Type B pancreatic cell (in vitro differentiated cells): ENCODE data around the gene EEF2. TPM values are rescaled to one million over a fixed set of nuclear protein-coding genes. Genes with fewer than 3 reads are reported as not detected.
"Not testable (repeated sequence)": the region's sequence is repeated elsewhere in the genome, so short reads cannot be mapped to it uniquely, and the experiment has no call there.

ENCODE experiments used
- DNase-seq: peaks from one replicate; pipeline ENCODE4 v3.0.0; 2021; ENCODE audit warnings: mixed read lengths; ENCODE audit not compliant: unreplicated experiment; ENCODE audit errors: extremely low spot score
- H3K27ac Mint-ChIP-seq: 2 replicates; pipeline ENCODE4 v1.8.0; 2021; ENCODE audit warnings: mild to moderate bottlenecking, mixed read lengths
- H3K27me3 Mint-ChIP-seq: 2 replicates; pipeline ENCODE4 v1.8.0; 2021; ENCODE audit warnings: mixed read lengths
- H3K36me3 Mint-ChIP-seq: 2 replicates; pipeline ENCODE4 v1.8.0; 2021; ENCODE audit warnings: mixed read lengths
- H3K4me1 Mint-ChIP-seq: one replicate; pipeline ENCODE4 v1.8.0; 2021; ENCODE audit warnings: mixed read lengths; ENCODE audit not compliant: unreplicated experiment
- H3K4me3 Mint-ChIP-seq: 2 replicates; pipeline ENCODE4 v1.8.0; 2021; ENCODE audit warnings: mild to moderate bottlenecking, mixed read lengths
- H3K9me3 Mint-ChIP-seq: 2 replicates; pipeline ENCODE4 v1.8.0; 2021; ENCODE audit warnings: mixed read lengths
- total RNA-seq: library from RNA; stranded (reverse); gene quantifications from 2 replicates; pipeline ENCODE4 v1.2.1, GENCODE V29; 2021; ENCODE audit warnings: low replicate concordance
- TF ChIP-seq, protein P1 (sequence below): fragments of 200-600 bp; sonication (generic); conservative IDR thresholded peaks from 2 replicates; pipeline ENCODE4 v1.5.0; 2021; ENCODE audit warnings: antibody characterized with exemption, mild to moderate bottlenecking

The EEF2 gene
- total RNA-seq, 1 donor from 2014 or later, result 2,929 TPM

DNA sequence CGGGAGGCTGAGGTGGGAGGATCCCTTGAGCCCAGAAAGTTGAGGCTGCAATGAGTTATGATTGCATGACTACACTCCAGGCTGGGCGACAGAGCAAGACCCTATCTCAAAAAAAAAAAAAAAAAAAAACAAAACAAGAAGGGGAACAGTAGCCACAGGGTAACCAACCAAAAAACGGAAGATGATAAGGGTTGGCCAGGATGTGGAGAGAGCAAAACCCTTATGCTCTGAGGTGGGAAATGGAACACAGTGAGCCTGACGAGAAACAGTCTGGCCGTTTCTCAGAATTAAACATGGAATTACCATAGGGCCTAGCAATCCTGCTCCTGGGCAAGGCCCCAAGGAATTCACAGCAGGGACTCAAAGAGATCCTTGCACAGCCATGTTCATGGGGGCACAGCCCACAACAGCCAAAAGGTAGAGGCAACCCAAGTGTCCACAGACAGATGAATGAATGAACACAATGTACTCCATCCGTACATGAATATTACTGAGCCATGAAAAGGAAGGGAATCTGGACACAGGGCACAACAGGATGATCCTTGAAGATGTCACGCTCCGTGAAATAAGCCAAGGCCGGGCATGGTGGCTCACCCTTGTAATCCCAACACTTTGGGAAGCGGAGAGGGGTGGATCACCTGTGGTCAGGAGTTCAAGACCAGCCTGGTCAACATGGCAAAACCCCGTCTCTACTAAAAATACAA lies 41.1 kb downstream of the EEF2 start:
- Mint-ChIP-seq H3K4me1 (no peaks in the 10 kb centered on the region), H3K27ac (no peak overlapping the region), H3K27me3 (no peaks in the 10 kb centered on the region), H3K36me3 (no peaks in the 10 kb centered on the region), H3K9me3 (no peaks in the 10 kb centered on the region), H3K4me3 (no peak overlapping the region)
- TF ChIP-seq, protein P1, sequence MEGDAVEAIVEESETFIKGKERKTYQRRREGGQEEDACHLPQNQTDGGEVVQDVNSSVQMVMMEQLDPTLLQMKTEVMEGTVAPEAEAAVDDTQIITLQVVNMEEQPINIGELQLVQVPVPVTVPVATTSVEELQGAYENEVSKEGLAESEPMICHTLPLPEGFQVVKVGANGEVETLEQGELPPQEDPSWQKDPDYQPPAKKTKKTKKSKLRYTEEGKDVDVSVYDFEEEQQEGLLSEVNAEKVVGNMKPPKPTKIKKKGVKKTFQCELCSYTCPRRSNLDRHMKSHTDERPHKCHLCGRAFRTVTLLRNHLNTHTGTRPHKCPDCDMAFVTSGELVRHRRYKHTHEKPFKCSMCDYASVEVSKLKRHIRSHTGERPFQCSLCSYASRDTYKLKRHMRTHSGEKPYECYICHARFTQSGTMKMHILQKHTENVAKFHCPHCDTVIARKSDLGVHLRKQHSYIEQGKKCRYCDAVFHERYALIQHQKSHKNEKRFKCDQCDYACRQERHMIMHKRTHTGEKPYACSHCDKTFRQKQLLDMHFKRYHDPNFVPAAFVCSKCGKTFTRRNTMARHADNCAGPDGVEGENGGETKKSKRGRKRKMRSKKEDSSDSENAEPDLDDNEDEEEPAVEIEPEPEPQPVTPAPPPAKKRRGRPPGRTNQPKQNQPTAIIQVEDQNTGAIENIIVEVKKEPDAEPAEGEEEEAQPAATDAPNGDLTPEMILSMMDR, result no peak
- no peak for DNase-seq

DNA sequence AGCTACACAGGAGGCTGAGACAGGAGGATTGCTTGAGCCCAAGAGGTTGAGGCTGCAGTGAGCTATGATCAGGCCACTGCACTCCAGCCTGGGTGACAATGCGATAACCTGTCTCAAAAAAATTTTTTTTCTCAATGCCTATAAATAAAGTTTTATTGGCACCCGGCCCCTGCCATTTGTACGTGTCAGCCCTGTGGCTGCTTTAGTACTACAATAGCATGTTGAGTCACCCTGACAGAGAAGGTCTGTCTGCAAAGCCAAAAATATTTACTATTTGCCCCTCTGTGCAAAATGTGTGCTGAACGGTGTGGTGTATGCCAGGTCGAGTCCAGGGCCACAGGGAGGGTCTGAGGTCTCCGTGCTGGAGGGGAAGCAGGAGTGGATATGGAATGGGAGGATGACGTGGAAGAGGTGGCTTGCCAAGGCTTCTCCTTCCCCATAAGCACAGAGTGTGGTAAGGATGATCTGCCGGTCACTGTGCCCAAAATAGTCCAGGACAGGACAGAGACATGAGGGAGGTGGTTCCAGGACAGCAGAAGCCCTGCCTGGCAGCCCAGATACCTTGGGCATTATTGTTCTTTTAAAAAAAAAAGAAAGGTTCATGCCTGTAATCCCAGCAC lies 42.4 kb downstream of the EEF2 start:
- DNase-seq, result no peak
- Mint-ChIP-seq H3K27ac (no peak overlapping the region), H3K27me3 (no peaks in the 10 kb centered on the region), H3K36me3 (no peaks in the 10 kb centered on the region), H3K4me1 (no peaks in the 10 kb centered on the region), H3K9me3 (no peaks in the 10 kb centered on the region), H3K4me3 (no peak overlapping the region)
- TF ChIP-seq, protein P1, result no peak

DNA sequence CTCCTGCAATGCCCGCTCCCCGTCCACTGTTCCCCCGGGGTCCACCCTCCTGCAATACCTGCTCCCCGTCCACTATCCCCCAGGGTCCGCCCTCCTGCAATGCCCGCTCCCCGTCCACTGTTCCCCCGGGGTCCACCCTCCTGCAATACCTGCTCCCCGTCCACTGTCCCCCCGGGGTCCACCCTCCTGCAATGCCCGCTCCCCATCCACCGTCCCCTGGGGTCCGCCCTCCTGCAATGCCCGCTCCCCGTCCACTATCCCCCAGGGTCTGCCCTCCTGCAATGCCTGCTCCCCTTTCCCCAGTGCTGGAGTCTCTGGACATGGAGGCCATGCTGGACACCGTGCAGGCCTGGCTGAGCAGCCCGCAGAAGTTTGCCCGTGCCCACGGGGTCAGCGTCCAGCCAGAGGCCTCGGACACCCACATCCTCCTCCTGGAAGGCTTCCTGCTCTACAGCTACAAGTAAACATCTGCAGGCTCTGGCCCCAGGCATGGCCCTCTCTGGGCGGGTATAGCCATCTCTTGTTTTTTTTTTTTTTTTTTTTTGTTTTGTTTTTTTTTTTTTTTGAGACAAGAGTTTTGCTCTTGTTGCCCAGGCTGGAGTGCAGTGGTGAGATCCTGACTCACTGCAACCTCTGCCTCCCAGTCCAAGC lies 46.8 kb downstream of the EEF2 start:
- H3K27ac Mint-ChIP-seq, H3K4me3 Mint-ChIP-seq, H3K4me1 Mint-ChIP-seq, DNase-seq, H3K9me3 Mint-ChIP-seq, H3K36me3 Mint-ChIP-seq: not testable (repeated sequence)
- H3K27me3 Mint-ChIP-seq, result peaks cover 11% of the 10 kb centered on the region

DNA sequence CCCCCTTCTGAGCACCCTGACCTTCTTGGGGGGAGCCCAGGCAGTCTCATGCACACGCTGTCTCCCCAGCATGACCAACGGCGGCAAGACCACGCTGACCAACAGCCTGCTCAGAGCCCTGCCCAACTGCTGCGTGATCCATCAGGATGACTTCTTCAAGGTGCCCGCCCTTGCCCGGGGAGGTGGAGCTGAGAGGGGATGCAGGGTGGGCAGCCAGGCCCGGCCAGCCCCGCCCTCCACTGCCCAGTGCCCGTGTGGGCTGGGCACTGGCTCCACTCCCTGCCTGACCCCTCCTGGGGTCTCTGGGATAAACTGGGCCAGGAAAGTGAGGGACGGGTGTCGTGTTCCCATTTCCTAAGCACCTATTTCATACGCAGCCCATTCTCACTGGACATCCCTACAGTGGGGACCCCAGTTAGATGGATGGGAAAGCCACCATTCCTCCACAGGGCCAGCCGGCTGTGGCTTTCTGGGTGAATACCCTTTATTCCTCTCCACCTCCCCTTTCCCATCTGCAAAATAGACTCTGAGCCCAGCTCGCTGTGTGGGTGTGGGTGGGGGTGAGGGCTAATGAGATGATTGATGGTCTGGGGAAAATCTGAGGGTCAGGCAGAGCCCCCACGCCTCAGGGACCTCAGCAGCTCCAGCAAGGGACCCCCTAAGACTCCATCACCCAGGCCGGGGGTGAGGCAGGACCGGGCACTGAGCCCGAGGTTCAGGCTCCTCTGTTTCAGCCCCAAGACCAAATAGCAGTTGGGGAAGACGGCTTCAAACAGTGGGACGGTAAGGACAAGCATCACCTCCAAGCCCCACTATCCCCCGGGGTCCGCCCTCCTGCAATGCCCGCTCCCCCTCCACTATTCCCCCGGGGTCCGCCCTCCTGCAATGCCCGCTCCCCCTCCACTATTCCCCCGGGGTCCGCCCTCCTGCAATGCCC lies 48.5 kb downstream of the EEF2 start:
- H3K9me3 Mint-ChIP-seq, result no peaks in the 10 kb centered on the region
- no peak overlapping the region for H3K4me3 Mint-ChIP-seq
- H3K27me3 Mint-ChIP-seq, result peaks cover 16% of the 10 kb centered on the region
- H3K27ac Mint-ChIP-seq, result no peak overlapping the region
- no peaks in the 10 kb centered on the region for H3K36me3 Mint-ChIP-seq
- no peaks in the 10 kb centered on the region for H3K4me1 Mint-ChIP-seq
- TF ChIP-seq, protein P1, result no peak
- DNase-seq, result no peak

DNA sequence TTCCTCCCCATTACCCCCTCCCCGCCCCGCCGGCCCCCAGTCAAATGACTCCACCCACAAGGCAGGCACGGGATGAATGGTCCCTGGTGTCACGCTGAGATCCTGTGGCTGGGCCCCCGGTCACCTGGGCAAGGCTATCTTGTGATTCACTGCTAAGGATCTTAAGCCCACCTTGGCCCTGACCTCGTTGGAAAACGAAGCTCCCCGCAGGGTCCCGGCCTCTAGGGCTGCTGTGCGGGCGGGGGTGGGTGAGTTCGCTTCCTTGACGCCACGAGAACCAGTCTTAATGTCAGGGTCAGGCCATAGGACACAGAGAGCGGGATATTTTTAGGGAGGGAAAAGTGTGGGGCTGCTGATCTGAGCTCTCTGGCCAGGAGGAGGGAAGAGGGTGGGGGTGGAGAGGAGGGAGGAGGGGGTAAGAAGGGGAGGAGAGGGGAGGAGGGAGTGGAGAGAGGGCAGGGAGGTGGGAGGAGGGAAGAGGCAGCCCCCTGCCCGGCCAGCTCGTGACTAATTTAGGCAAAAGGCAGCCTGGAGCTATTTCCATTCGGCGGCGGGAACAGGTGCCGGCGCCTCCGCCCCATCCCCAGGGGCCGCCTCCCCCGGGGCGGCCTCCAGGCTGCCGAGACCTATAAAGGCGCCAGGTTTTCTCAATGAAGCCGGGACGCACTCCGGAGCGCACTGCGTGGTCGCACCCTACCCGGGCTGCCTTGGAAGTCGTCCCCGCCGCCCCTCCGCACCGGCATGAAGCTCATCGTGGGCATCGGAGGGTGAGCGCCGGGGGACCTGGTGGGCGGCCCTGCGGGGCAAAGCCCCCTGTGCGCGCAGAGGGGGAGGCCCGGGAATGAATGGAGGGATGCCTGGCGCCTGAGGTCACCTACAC lies 52.1 kb downstream of the EEF2 start, which contains the start of gene NMRK2:
Gene NMRK2 (plus strand): TSS at position 139 of the 880 bp plus-strand sequence. CDS start 603 bp downstream, at position 742.
- H3K4me3 Mint-ChIP-seq, result peak within 1 kb of the TSS; percentile 44
- H3K4me1 Mint-ChIP-seq, result peaks cover 4% of the 10 kb centered on the region
- no peaks in the 10 kb centered on the region for H3K36me3 Mint-ChIP-seq
- no peak for DNase-seq
- no peaks in the 10 kb centered on the region for H3K9me3 Mint-ChIP-seq
- TF ChIP-seq, protein P1, result no peak
- peaks cover 22% of the 10 kb centered on the region for H3K27me3 Mint-ChIP-seq
- H3K27ac Mint-ChIP-seq, result no peak within 1 kb of the TSS
